ENCODE measurements around the gene SCRT2. TPM values are rescaled to one million over a fixed set of nuclear protein-coding genes. Genes with fewer than 3 reads are reported as not detected.
A peak's percentile ranks its signal among the peaks of the same experiment; 100 is the strongest.

The SCRT2 gene
- total RNA-seq, 4 donors from 2014 or later = not detected

- WGBS = 89% methylated on average over 3 of the region's 3 CpGs
- intact Hi-C loops (cut with DNase I) = loop anchor here (5.0 kb wide), 3 partner anchors 112 to 197 kb away; partner anchors contain the start of genes CSNK2A1 and FAM110A
These were observed 21.2 kb downstream of the SCRT2 start for GRCh38 chr20:654417-654750.

GRCh38 chr20:653590-654416, 21.8 kb downstream of the SCRT2 start:
- Histone ChIP-seq H3K27ac (replicated peaks in 1 of 4) (peak overlapping the region; percentile 81 to 90 (median 88)), H3K4me1 (peaks cover 18 to 36% (median 28%) of the 10 kb centered on the region in 4 donors), H3K4me3 (peak overlapping the region; percentile 77 to 95 (median 84)), H3K9me3 (no peaks in the 10 kb centered on the region), H3K36me3 (peaks cover 4 to 24% (median 23%) of the 10 kb centered on the region in 4 donors), H3K27me3 (peaks cover 0 to 7% (median 0%) of the 10 kb centered on the region in 4 donors)
- intact Hi-C loops (cut with DNase I) = loop anchor here (5.0 kb wide), 3 partner anchors 112 to 197 kb away; partner anchors contain the start of genes CSNK2A1 and FAM110A
- TF ChIP-seq CTCF (IDR thresholded peaks at IDR 0.05) (no peak), POLR2AphosphoS5 (IDR thresholded peaks at IDR 0.05) (peak in 1 of 2 donors; percentile 3), POLR2A (IDR thresholded peaks at IDR 0.05; ENCODE audit: low read depth) (no peak)
- DNase-seq (ENCODE audit: extremely low spot score) = no peak
- 19% methylated on average over 20 of the region's 31 CpGs for WGBS

More at GRCh38 chr20:654417-654750, 21.2 kb downstream of the SCRT2 start:
- H3K36me3 ChIP-seq = peaks cover 4 to 19% (median 17%) of the 10 kb centered on the region in 4 donors
- peaks cover 18 to 36% (median 28%) of the 10 kb centered on the region in 4 donors for H3K4me1 ChIP-seq
- DNase-seq (ENCODE audit: extremely low spot score) = no peak
- TF ChIP-seq EP300 (IDR thresholded peaks at IDR 0.05) (no peak), CTCF (IDR thresholded peaks at IDR 0.05) (no peak), POLR2A (IDR thresholded peaks at IDR 0.05; ENCODE audit: low read depth) (no peak), POLR2AphosphoS5 (IDR thresholded peaks at IDR 0.05) (no peak)
- no peak overlapping the region for H3K27ac ChIP-seq (replicated peaks in 1 of 4)
- peaks cover 0 to 12% (median 0%) of the 10 kb centered on the region in 4 donors for H3K27me3 ChIP-seq
- H3K9me3 ChIP-seq = no peaks in the 10 kb centered on the region
- no peak overlapping the region for H3K4me3 ChIP-seq

- DNase-seq (ENCODE audit: extremely low spot score) = peak; percentile 96
These were observed 22.5 kb downstream of the SCRT2 start, which contains the start of gene SRXN1 for GRCh38 chr20:653110-653589. TSS of gene SRXN1 (minus strand) at chr20:653200. CDS start at chr20:653185, 15 bp downstream.

GRCh38 chr20:652615-653109, 22.9 kb downstream of the SCRT2 start:
- DNase-seq (ENCODE audit: extremely low spot score) = no peak
- Histone ChIP-seq H3K27me3 (no peaks in the 10 kb centered on the region), H3K27ac (replicated peaks in 1 of 4) (peak overlapping the region; percentile 81 to 90 (median 88)), H3K9me3 (peaks cover 0 to 10% (median 0%) of the 10 kb centered on the region in 4 donors), H3K4me3 (peak overlapping the region; percentile 77 to 95 (median 84)), H3K36me3 (peaks cover 14 to 36% (median 34%) of the 10 kb centered on the region in 4 donors), H3K4me1 (peaks cover 18 to 36% (median 28%) of the 10 kb centered on the region in 4 donors)
- 5% methylated on average over 7 of the region's 36 CpGs for WGBS
- intact Hi-C loops (cut with DNase I) = loop anchor here (5.0 kb wide), 3 partner anchors 110 to 195 kb away; partner anchors contain the start of genes CSNK2A1 and FAM110A
- TF ChIP-seq POLR2A (IDR thresholded peaks at IDR 0.05; ENCODE audit: low read depth) = no peak
- TF ChIP-seq EP300 (IDR thresholded peaks at IDR 0.05) = no peak
- TF ChIP-seq CTCF (IDR thresholded peaks at IDR 0.05) = no peak
- TF ChIP-seq POLR2AphosphoS5 (IDR thresholded peaks at IDR 0.05) = no peak

More at GRCh38 chr20:653110-653589, 22.5 kb downstream of the SCRT2 start, which contains the start of gene SRXN1:
- WGBS = 0% methylated on average over 13 of the region's 74 CpGs
- Histone ChIP-seq H3K4me3 (peak within 1 kb of the TSS; percentile 77 to 95 (median 84)), H3K27me3 (peaks cover 0 to 2% (median 0%) of the 10 kb centered on the region in 4 donors), H3K4me1 (peaks cover 18 to 36% (median 28%) of the 10 kb centered on the region in 4 donors), H3K36me3 (peaks cover 10 to 31% (median 29%) of the 10 kb centered on the region in 4 donors), H3K27ac (replicated peaks in 1 of 4) (peak within 1 kb of the TSS; percentile 81 to 90 (median 88)), H3K9me3 (peaks cover 0 to 5% (median 0%) of the 10 kb centered on the region in 4 donors)
- intact Hi-C loops (cut with DNase I) = loop anchor here (5.0 kb wide), 3 partner anchors 111 to 196 kb away; partner anchors contain the start of genes CSNK2A1 and FAM110A
- TF ChIP-seq POLR2AphosphoS5 (IDR thresholded peaks at IDR 0.05) = peak; percentile 26 to 60
- TF ChIP-seq EP300 (IDR thresholded peaks at IDR 0.05) = no peak
- TF ChIP-seq POLR2A (IDR thresholded peaks at IDR 0.05; ENCODE audit: low read depth) = no peak
- TF ChIP-seq CTCF (IDR thresholded peaks at IDR 0.05) = peak; percentile 54 to 58 (median 56)

Measured in esophagus muscularis mucosa (tissue), 4 donors.